ENCODE results near the gene PRKCA.

PRKCA gene

DNA sequence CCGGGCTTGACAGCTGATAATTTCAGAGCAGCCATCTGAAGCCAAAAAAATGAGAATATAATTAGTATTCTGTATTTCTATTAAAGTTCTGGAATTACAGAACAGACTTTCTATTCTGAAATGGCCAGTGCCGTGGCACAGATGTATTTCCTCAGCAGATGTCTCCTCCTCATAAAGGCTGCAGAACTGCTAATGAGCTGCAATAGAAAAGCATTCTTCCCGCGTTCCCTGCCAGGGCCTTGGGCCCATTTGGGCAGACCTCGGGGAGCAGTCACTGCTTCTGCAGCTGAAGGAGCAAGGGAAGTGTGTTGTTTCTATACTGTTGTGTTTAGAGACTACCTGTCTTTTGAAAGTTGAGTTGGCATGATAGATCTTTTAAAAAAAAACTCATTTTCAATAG is 379.9 kb downstream of the PRKCA start:
- Histone ChIP-seq H3K9me3 (ENCODE audit: severe bottlenecking) (no peaks in the 10 kb centered on the region), H3K27me3 (ENCODE audit: insufficient read depth, poor library complexity, severe bottlenecking) (no peaks in the 10 kb centered on the region), H3K36me3 (ENCODE audit: low read depth) (no peaks in the 10 kb centered on the region), H3K4me3 (ENCODE audit: severe bottlenecking) (no peak overlapping the region), H3K27ac (ENCODE audit: poor library complexity, severe bottlenecking) (no peak overlapping the region), H3K4me1 (ENCODE audit: insufficient read depth, poor library complexity, severe bottlenecking) (peaks cover 13% of the 10 kb centered on the region)
- DNase-seq (ENCODE audit: low spot score) (no peak), ATAC-seq (ENCODE audit: low read depth) (no peak)
- TF ChIP-seq, protein P1, sequence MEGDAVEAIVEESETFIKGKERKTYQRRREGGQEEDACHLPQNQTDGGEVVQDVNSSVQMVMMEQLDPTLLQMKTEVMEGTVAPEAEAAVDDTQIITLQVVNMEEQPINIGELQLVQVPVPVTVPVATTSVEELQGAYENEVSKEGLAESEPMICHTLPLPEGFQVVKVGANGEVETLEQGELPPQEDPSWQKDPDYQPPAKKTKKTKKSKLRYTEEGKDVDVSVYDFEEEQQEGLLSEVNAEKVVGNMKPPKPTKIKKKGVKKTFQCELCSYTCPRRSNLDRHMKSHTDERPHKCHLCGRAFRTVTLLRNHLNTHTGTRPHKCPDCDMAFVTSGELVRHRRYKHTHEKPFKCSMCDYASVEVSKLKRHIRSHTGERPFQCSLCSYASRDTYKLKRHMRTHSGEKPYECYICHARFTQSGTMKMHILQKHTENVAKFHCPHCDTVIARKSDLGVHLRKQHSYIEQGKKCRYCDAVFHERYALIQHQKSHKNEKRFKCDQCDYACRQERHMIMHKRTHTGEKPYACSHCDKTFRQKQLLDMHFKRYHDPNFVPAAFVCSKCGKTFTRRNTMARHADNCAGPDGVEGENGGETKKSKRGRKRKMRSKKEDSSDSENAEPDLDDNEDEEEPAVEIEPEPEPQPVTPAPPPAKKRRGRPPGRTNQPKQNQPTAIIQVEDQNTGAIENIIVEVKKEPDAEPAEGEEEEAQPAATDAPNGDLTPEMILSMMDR (IDR thresholded peaks at IDR 0.05; ENCODE audit: poor library complexity, severe bottlenecking) = no peak

DNA sequence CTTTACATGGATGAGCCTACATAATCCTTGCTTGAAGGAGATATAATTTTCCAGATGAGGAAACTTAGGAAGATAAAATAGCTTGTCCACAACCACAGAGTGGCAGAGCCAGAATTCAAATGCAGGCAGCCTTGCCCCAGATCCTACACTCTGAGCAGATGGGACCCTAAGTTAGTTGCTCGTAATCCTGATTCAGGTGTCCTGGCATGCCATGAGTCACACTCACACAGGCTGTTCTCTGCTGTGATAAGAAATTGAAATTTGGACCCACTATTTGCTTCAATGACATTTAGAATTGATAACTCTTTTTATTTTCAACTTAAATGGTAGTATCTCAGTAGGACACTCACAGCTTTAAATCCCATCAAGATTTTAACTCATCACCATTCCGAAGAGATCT is 381.8 kb downstream of the PRKCA start:
- H3K4me1 ChIP-seq (ENCODE audit: insufficient read depth, poor library complexity, severe bottlenecking) = peaks cover 9% of the 10 kb centered on the region
- no peak overlapping the region for H3K4me3 ChIP-seq (ENCODE audit: severe bottlenecking)
- no peaks in the 10 kb centered on the region for H3K27me3 ChIP-seq (ENCODE audit: insufficient read depth, poor library complexity, severe bottlenecking)
- no peaks in the 10 kb centered on the region for H3K9me3 ChIP-seq (ENCODE audit: severe bottlenecking)
- DNase-seq (ENCODE audit: low spot score) (no peak), ATAC-seq (ENCODE audit: low read depth) (peak; percentile 70; the same call in 1 of the 3 replicates)
- TF ChIP-seq, protein P1 (IDR thresholded peaks at IDR 0.05; ENCODE audit: poor library complexity, severe bottlenecking) = no peak
- H3K27ac ChIP-seq (ENCODE audit: poor library complexity, severe bottlenecking) = no peak overlapping the region
- H3K36me3 ChIP-seq (ENCODE audit: low read depth) = no peaks in the 10 kb centered on the region; the same call in 1 of the 2 replicates

DNA sequence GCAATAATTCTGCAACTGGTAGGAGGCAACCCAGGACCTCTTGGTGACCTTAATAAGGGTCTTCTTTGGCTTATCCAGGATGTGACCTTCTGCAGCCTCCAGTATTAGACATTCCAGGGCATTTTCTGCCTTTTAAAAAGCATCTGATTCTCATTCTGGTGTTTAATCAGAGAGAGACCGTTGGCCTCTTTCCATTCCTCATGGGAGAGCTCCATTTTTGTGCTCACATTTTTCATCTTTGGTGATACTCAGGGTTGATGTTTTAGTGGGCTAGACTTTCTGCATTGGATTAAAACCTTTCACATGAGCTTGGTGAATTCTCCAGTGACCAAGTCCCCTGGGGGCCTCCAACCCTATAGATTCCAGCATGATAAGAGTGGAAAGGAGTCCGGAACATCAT is 382.3 kb downstream of the PRKCA start:
- DNase-seq (ENCODE audit: low spot score) = no peak

DNA sequence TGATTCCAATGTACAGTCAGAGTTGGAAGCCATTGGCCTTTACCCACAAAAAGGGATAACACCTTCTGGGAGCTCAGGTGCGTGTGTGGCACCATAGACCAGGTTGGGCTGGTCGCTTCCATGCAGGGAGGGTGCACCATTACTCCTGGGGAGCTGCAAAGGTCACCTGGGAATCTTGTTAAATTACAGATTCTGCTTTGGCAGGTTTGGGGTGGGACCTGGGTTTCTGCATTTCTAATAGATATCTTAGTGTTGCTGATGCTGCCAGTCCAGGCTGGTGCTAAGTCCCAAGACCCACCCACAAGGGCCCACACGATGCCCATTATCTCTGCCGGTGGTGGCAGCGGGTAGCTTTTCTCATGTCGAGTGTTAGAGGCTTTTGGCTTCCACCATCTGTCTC is 384.2 kb downstream of the PRKCA start:
- Histone ChIP-seq H3K27me3 (ENCODE audit: insufficient read depth, poor library complexity, severe bottlenecking) (no peaks in the 10 kb centered on the region), H3K4me3 (ENCODE audit: severe bottlenecking) (no peak overlapping the region), H3K9me3 (ENCODE audit: severe bottlenecking) (no peaks in the 10 kb centered on the region), H3K36me3 (ENCODE audit: low read depth) (no peaks in the 10 kb centered on the region; the same call in 1 of the 2 replicates), H3K4me1 (ENCODE audit: insufficient read depth, poor library complexity, severe bottlenecking) (peaks cover 3% of the 10 kb centered on the region), H3K27ac (ENCODE audit: poor library complexity, severe bottlenecking) (no peak overlapping the region)
- no peak for DNase-seq (ENCODE audit: low spot score)
- TF ChIP-seq, protein P1 (IDR thresholded peaks at IDR 0.05; ENCODE audit: poor library complexity, severe bottlenecking) = no peak
- no peak for ATAC-seq (ENCODE audit: low read depth)

More for the DNA sequence above, 382.3 kb downstream of the PRKCA start:
- H3K9me3 ChIP-seq (ENCODE audit: severe bottlenecking) = no peaks in the 10 kb centered on the region
- no peak for ATAC-seq (ENCODE audit: low read depth)
- H3K4me3 ChIP-seq (ENCODE audit: severe bottlenecking) = no peak overlapping the region
- no peak overlapping the region for H3K27ac ChIP-seq (ENCODE audit: poor library complexity, severe bottlenecking)
- H3K4me1 ChIP-seq (ENCODE audit: insufficient read depth, poor library complexity, severe bottlenecking) = peaks cover 9% of the 10 kb centered on the region
- H3K27me3 ChIP-seq (ENCODE audit: insufficient read depth, poor library complexity, severe bottlenecking) = no peaks in the 10 kb centered on the region
- TF ChIP-seq, protein P1 (IDR thresholded peaks at IDR 0.05; ENCODE audit: poor library complexity, severe bottlenecking) = no peak
- H3K36me3 ChIP-seq (ENCODE audit: low read depth) = no peaks in the 10 kb centered on the region; the same call in 1 of the 2 replicates

DNA sequence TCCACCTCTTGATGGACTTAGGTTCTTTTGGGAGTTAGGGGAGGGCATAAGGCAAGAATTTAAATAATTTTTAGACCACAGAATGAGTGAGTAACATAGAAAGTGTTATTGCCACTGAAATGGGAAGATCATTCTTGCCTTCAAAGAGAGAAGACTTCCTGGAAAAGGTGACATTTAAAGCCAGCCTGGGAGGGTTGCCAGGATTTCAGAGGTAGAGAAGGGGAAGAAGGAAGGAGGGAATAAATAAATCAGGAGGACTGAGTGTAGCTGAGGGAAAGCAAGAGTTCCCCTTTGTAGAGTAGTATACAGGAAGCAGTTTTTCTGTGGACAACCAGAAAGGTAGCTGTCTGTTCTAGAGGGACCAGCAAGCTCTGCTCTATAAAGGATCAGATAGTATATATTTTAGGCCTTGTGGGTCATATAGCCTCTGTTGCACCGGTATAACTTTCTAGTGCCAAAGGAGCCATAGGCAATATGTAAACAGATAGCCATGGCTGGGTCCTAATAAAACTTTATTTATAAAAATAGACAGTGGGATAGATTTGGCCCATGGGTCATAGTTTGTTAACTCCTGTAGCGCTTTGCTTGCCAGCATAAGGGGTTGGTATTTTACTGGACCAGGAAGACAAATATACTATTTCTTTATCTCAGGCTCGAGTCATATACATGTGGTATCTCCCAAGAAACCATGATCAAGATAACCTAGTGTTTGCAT is 385.3 kb downstream of the PRKCA start:
- Histone ChIP-seq H3K9me3 (ENCODE audit: severe bottlenecking) (no peaks in the 10 kb centered on the region), H3K4me1 (ENCODE audit: insufficient read depth, poor library complexity, severe bottlenecking) (peaks cover 3% of the 10 kb centered on the region), H3K27me3 (ENCODE audit: insufficient read depth, poor library complexity, severe bottlenecking) (no peaks in the 10 kb centered on the region), H3K36me3 (ENCODE audit: low read depth) (no peaks in the 10 kb centered on the region; the same call in 1 of the 2 replicates), H3K4me3 (ENCODE audit: severe bottlenecking) (no peak overlapping the region), H3K27ac (ENCODE audit: poor library complexity, severe bottlenecking) (no peak overlapping the region)
- ATAC-seq (ENCODE audit: low read depth) (no peak), DNase-seq (ENCODE audit: low spot score) (no peak)
- TF ChIP-seq, protein P1 (IDR thresholded peaks at IDR 0.05; ENCODE audit: poor library complexity, severe bottlenecking) = no peak

All from RWPE2 (cell line).